ENCODE measurements around the gene SLC44A3.

The SLC44A3 gene

DNA sequence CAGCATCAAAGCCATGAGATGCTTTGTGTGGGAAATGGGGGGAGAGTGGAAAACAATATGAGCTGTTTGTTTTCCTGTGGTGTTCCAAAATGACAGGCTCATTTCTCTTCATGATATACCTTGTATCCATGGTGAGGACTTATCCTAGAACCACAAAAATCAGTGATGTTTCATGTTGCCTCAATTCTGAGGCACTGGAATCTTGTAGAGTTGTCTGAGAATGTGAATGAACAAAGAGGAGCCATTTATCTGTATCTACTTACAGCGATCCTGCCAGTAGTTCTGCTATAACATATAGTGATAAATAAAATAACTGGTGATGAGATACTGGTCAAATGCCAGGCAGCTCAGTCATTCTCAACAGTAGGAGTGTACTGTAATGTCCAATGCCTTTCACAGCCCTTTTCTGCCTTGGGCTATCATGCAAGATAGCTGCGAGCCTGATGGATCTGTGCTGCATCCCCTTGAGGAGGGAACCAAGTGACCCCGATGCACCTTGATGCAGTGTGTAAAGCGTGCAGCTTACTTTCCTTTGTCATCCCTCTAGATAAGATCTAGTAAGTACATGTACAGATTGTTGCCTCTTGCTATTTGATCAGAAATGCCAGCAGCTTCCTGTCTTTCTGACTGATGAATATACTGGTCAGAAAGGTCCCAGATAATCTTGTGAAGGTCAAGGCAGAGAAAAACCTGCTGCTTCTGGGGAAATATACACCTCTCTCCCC, 52.8 kb downstream of the SLC44A3 start:
- no peak overlapping the region for H3K27ac ChIP-seq
- no peak for TF ChIP-seq ZFX (IDR thresholded peaks at IDR 0.05; ENCODE audit: borderline replicate concordance)
- no peak for TF ChIP-seq CTCF (IDR thresholded peaks at IDR 0.05)

DNA sequence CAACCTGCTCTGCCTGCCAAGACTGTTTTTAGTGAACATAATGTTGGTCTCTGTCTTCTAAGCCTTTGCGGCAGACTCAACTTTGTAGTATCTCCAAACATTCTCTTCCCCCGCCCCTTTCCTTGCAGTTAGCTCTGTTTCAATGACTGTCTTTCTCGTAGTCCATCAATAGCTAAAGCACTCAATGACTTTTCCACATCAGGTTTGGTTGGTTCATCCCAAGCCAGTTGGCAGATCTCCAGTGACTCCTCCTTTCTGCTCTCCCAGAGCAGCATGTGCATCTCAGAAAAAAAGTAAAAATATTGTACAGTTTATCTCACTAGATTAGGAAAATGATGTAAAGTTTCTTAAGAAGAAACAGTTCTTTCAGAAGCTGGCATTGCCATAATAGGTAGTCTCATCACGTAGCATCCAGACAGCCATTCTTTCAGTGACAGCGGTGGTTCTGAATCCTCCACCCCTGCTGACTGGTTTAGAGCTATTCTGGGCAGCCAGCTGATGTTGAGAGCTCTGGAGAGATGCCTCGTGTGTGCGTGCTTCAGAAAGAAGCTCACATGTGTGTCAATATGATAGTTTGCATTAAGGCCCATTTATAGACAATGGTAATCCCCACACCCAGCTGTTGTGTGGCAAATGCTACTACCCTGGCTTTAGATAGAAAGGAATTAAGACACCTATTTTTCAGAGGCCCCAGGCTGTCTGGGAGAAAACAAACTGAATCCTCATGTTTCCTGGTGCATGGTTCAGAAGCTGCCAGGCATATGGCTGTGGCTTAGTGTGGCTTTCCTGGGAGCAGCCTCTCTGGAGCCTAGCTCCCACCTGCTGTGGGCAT, 53.6 kb downstream of the SLC44A3 start:
- no peak overlapping the region for H3K27ac ChIP-seq
- no peak for TF ChIP-seq CTCF (IDR thresholded peaks at IDR 0.05)
- TF ChIP-seq ZFX (IDR thresholded peaks at IDR 0.05; ENCODE audit: borderline replicate concordance) = no peak

GRCh38 chr1:94874423-94874822, 54.3 kb downstream of the SLC44A3 start:
- TF ChIP-seq ZFX (IDR thresholded peaks at IDR 0.05; ENCODE audit: borderline replicate concordance) (no peak), CTCF (IDR thresholded peaks at IDR 0.05) (no peak)
- no peak overlapping the region for H3K27ac ChIP-seq

- H3K27ac ChIP-seq = no peak overlapping the region
- TF ChIP-seq CTCF (IDR thresholded peaks at IDR 0.05) (no peak), ZFX (IDR thresholded peaks at IDR 0.05; ENCODE audit: borderline replicate concordance) (no peak)
Measured at GRCh38 chr1:94875794-94876193, 55.6 kb downstream of the SLC44A3 start.

GRCh38 chr1:94876362-94876761, 56.2 kb downstream of the SLC44A3 start:
- no peak overlapping the region for H3K27ac ChIP-seq
- TF ChIP-seq CTCF (IDR thresholded peaks at IDR 0.05) = no peak
- TF ChIP-seq ZFX (IDR thresholded peaks at IDR 0.05; ENCODE audit: borderline replicate concordance) = no peak

- H3K27ac ChIP-seq = no peak overlapping the region
- TF ChIP-seq ZFX (IDR thresholded peaks at IDR 0.05; ENCODE audit: borderline replicate concordance) (no peak), CTCF (IDR thresholded peaks at IDR 0.05) (no peak)
Measured at GRCh38 chr1:94878329-94878728, 58.2 kb downstream of the SLC44A3 start.

GRCh38 chr1:94883691-94884090, 63.5 kb downstream of the SLC44A3 start:
- no peak overlapping the region for H3K27ac ChIP-seq
- TF ChIP-seq CTCF (IDR thresholded peaks at IDR 0.05) (no peak), ZFX (IDR thresholded peaks at IDR 0.05; ENCODE audit: borderline replicate concordance) (no peak)
